Sigmoid colon (tissue), 7 donors: ENCODE measurements around the gene CYTH4. TPM values are rescaled to one million over a fixed set of nuclear protein-coding genes. Genes with fewer than 3 reads are reported as not detected.

Experiments used
- DNase-seq: peaks from one replicate; pipeline ENCODE4 v3.0.0-alpha.2; 2019
- H3K27ac ChIP-seq, 4 donors: fragments of 200-600 bp; sonication (generic); one replicate each; pipeline ENCODE4 v1.5.1; 2016 to 2019; ENCODE audit warnings: mild to moderate bottlenecking in 1 of 4
- H3K27me3 ChIP-seq, 3 donors: fragments of 200-600 bp; sonication (generic); one replicate each; pipeline ENCODE4 v1.5.1; 2019; ENCODE audit warnings: mild to moderate bottlenecking in 1 of 3
- H3K36me3 ChIP-seq, 4 donors: fragments of 200-600 bp; sonication (generic); one replicate each; pipeline ENCODE4 v1.5.1; 2016 to 2019
- H3K4me1 ChIP-seq, 4 donors: fragments of 200-600 bp; sonication (generic); one replicate each; pipeline ENCODE4 v1.5.1; 2017 to 2019
- H3K4me3 ChIP-seq, 4 donors: fragments of 200-600 bp; sonication (generic); one replicate each; pipeline ENCODE4 v1.5.1; 2017 to 2019; ENCODE audit warnings: mild to moderate bottlenecking in 2 of 4, moderate library complexity in 1 of 4
- H3K9me3 ChIP-seq, 4 donors: fragments of 200-600 bp in 3 of 4; sonication (generic) in 3 of 4; one replicate each; pipeline versions ENCODE4 v1.5.1 to v1.6.1; 2013 to 2019
- CTCF ChIP-seq, 4 experiments: fragments of 450-650 bp in 3 of 4; fragments of 200-600 bp in 1 of 4; IDR thresholded peaks; one replicate each; pipeline ENCODE4 v1.5.1; 2016 to 2019; ENCODE audit warnings: antibody characterized with exemption in 4 of 4, mild to moderate bottlenecking in 3 of 4, moderate library complexity in 2 of 4
- EP300 ChIP-seq, 4 donors: sonication (generic); formaldehyde crosslinking; IDR thresholded peaks; one replicate each; pipeline ENCODE4 v1.6.1; 2017; ENCODE audit warnings: antibody characterized with exemption in 4 of 4
- POLR2A ChIP-seq, 2 donors: fragments of 450-650 bp; IDR thresholded peaks; one replicate each; pipeline ENCODE4 v1.6.1; 2016; ENCODE audit warnings: antibody characterized with exemption in 2 of 2, mild to moderate bottlenecking in 2 of 2, moderate library complexity in 2 of 2
- POLR2AphosphoS5 ChIP-seq, 4 donors: sonication (generic); formaldehyde crosslinking; IDR thresholded peaks; one replicate each; pipeline ENCODE4 v1.6.1; 2017; ENCODE audit warnings: antibody characterized with exemption in 4 of 4
- WGBS, 2 donors: extraction: QIAGEN DNeasy Blood & Tissue Kit; methylation state at CpG; one replicate each; pipeline ENCODE4 v1.1.7; 2013; 5-methylcytosine and 5-hydroxymethylcytosine counted together
- intact Hi-C: fragments of 100-400 bp; cut with DNase I; formaldehyde crosslinking; loops from one replicate; pipeline ENCODE4 v1.15.1; 2023
- polyA plus RNA-seq, 3 donors: library from polyadenylated mRNA; stranded (reverse); fragments of 200-250 nt; gene quantifications; one replicate each; pipeline ENCODE4 v1.2.3, GENCODE V29; 2013
- total RNA-seq, 4 donors: library from RNA; depleted of rRNA; stranded (reverse); fragments of >200 nt; gene quantifications; one replicate each; pipeline ENCODE4 v1.1.0, GENCODE V29; 2016
- donor health status: healthy with polysubstance abuse.
- donor health status: Bipolar disorder and iron deficiency.
- donor health status: healthy.

CYTH4 gene
- total and polyA plus RNA-seq, 7 donors, result 4.2 to 22.0 (median 7.2) TPM

DNA sequence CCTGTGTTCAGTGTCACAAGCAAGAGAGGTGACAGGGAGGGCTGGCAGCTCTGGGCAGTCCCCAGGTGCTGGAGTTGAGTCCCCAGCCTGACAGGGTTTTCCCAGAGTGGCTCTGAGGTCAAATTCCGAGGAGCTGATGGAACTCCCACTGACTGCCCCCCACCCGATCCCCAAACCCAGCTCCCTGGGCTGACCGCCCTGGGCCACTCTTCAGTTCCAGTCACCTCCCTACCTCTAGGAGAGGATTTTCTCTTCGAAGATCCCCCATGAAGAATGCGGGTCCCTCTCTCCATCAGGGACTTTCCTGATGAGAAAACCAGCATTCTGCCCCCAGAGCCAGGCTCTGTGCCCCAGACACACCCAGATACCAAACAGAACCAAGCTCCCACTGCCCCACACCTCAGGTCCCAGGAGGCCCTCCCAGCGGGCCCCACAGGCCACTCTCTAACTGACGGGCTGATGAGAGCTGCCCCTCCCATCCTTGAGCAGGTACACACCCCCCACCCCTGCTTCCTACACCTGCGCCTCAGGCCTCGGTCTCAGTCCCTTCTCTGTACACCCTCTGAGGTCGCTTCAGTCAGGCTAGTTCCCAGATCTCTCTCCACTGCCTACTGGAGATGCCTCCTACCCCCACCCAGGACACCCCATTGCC, 26.1 kb upstream of the CYTH4 start:
- Histone ChIP-seq H3K4me1 (no peaks in the 10 kb centered on the region), H3K27ac (no peak overlapping the region), H3K4me3 (no peak overlapping the region), H3K27me3 (peaks cover 0 to 75% (median 47%) of the 10 kb centered on the region in 3 donors), H3K36me3 (no peaks in the 10 kb centered on the region), H3K9me3 (no peaks in the 10 kb centered on the region)
- no peak for DNase-seq
- 43 to 70% methylated on average over 10 of the region's 10 CpGs for WGBS, 2 donors
- intact Hi-C loops, result no loop called here
- TF ChIP-seq CTCF (IDR thresholded peaks at IDR 0.05), result no peak
- TF ChIP-seq EP300 (IDR thresholded peaks at IDR 0.05), result no peak
- TF ChIP-seq POLR2A (IDR thresholded peaks at IDR 0.05), result no peak
- no peak for TF ChIP-seq POLR2AphosphoS5 (IDR thresholded peaks at IDR 0.05)

DNA sequence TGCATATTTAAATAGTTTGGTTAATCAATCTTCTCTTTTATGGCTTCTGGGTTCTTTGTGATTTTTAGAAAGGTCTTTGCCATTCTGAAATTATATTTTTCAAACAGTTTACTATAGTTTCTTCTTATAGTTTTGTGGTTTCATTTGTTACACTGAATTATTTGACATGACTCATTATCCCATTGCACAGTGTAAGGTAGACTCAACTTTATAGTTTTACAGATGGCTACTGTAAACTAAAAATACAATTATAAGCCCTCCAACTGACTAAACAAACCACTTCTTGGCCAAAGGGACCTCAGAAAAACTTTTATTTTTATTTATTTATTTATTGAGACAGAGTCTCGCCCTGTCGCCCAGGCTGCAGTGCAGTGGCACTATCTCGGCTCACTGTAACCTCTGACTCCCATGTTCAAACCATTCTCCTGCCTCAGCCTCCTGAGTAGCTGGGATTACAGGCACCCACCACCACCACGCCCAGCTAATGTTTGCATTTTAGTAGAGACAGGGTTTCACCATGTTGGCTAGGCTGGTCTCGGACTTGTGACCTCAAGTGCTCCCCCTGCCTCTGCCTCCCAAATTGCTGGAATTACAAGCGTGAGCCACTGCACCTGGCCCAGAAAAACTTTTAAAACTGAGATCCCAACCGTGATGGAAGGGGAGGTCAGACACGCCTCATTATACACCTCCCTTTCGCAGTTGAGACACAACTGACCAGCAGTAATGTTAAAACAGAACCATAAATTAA, 24.1 kb upstream of the CYTH4 start:
- H3K27me3 ChIP-seq, result peaks cover 0 to 81% (median 47%) of the 10 kb centered on the region in 3 donors
- H3K27ac ChIP-seq, result no peak overlapping the region
- intact Hi-C loops, result no loop called here
- no peak for DNase-seq
- H3K4me1 ChIP-seq, result no peaks in the 10 kb centered on the region
- no peaks in the 10 kb centered on the region for H3K9me3 ChIP-seq
- H3K36me3 ChIP-seq, result no peaks in the 10 kb centered on the region
- H3K4me3 ChIP-seq, result no peak overlapping the region
- WGBS, 2 donors, result 25 to 73% methylated on average over 9 of the region's 9 CpGs
- TF ChIP-seq EP300 (IDR thresholded peaks at IDR 0.05) (no peak), POLR2A (IDR thresholded peaks at IDR 0.05) (no peak), CTCF (IDR thresholded peaks at IDR 0.05) (no peak), POLR2AphosphoS5 (IDR thresholded peaks at IDR 0.05) (no peak)

GRCh38 chr22:37258753-37259401, 23.4 kb upstream of the CYTH4 start:
- no peak overlapping the region for H3K4me3 ChIP-seq
- H3K4me1 ChIP-seq, result no peaks in the 10 kb centered on the region
- no peak overlapping the region for H3K27ac ChIP-seq
- intact Hi-C loops, result no loop called here
- no peaks in the 10 kb centered on the region for H3K36me3 ChIP-seq
- WGBS, 2 donors, result 41 to 66% methylated on average over 14 of the region's 14 CpGs
- peaks cover 1 to 4% (median 3%) of the 10 kb centered on the region in 4 donors for H3K9me3 ChIP-seq
- no peak for DNase-seq
- TF ChIP-seq EP300 (IDR thresholded peaks at IDR 0.05) (no peak), CTCF (IDR thresholded peaks at IDR 0.05) (no peak), POLR2A (IDR thresholded peaks at IDR 0.05) (no peak), POLR2AphosphoS5 (IDR thresholded peaks at IDR 0.05) (no peak)
- H3K27me3 ChIP-seq, result peaks cover 0 to 81% (median 47%) of the 10 kb centered on the region in 3 donors

GRCh38 chr22:37259540-37260029, 22.7 kb upstream of the CYTH4 start:
- TF ChIP-seq CTCF (IDR thresholded peaks at IDR 0.05) (no peak), POLR2AphosphoS5 (IDR thresholded peaks at IDR 0.05) (no peak), EP300 (IDR thresholded peaks at IDR 0.05) (no peak), POLR2A (IDR thresholded peaks at IDR 0.05) (no peak)
- no peak overlapping the region for H3K27ac ChIP-seq
- no peaks in the 10 kb centered on the region for H3K4me1 ChIP-seq
- intact Hi-C loops, result no loop called here
- H3K4me3 ChIP-seq, result no peak overlapping the region
- H3K9me3 ChIP-seq, result peaks cover 8 to 11% (median 10%) of the 10 kb centered on the region in 4 donors
- no peaks in the 10 kb centered on the region for H3K36me3 ChIP-seq
- 15 to 16% methylated on average over 23 of the region's 23 CpGs for WGBS, 2 donors
- no peak for DNase-seq
- H3K27me3 ChIP-seq, result peaks cover 0 to 75% (median 47%) of the 10 kb centered on the region in 3 donors
